ENCODE measurements around the gene MCM5.
A peak's percentile ranks its signal among the peaks of the same experiment; 100 is the strongest.

MCM5 gene

DNA sequence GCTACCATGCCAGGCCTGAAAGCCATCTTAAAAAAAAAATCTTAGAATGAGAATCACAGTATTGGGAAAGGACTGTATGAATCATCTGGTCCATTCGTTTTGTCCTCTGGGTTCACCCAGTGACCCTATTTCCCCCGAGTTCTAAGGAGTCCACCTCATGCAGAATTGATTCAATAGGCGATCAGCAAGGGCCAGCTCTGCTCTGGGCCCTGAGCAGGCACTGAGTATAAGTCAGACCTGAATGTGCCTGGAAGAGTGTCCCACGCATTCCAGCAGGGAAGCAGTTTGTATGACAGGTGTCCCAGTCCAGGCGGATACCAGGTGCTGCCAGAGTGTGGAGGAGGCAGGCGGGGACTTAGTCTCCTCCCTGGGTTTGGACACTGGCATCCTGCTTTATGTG is 19.9 kb upstream of the MCM5 start:
- TF ChIP-seq, protein P1, sequence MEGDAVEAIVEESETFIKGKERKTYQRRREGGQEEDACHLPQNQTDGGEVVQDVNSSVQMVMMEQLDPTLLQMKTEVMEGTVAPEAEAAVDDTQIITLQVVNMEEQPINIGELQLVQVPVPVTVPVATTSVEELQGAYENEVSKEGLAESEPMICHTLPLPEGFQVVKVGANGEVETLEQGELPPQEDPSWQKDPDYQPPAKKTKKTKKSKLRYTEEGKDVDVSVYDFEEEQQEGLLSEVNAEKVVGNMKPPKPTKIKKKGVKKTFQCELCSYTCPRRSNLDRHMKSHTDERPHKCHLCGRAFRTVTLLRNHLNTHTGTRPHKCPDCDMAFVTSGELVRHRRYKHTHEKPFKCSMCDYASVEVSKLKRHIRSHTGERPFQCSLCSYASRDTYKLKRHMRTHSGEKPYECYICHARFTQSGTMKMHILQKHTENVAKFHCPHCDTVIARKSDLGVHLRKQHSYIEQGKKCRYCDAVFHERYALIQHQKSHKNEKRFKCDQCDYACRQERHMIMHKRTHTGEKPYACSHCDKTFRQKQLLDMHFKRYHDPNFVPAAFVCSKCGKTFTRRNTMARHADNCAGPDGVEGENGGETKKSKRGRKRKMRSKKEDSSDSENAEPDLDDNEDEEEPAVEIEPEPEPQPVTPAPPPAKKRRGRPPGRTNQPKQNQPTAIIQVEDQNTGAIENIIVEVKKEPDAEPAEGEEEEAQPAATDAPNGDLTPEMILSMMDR (IDR thresholded peaks at IDR 0.05; ENCODE audit: extremely low read depth, missing control alignments), result no peak
- no peak for DNase-seq (ENCODE audit: low spot score)

DNA sequence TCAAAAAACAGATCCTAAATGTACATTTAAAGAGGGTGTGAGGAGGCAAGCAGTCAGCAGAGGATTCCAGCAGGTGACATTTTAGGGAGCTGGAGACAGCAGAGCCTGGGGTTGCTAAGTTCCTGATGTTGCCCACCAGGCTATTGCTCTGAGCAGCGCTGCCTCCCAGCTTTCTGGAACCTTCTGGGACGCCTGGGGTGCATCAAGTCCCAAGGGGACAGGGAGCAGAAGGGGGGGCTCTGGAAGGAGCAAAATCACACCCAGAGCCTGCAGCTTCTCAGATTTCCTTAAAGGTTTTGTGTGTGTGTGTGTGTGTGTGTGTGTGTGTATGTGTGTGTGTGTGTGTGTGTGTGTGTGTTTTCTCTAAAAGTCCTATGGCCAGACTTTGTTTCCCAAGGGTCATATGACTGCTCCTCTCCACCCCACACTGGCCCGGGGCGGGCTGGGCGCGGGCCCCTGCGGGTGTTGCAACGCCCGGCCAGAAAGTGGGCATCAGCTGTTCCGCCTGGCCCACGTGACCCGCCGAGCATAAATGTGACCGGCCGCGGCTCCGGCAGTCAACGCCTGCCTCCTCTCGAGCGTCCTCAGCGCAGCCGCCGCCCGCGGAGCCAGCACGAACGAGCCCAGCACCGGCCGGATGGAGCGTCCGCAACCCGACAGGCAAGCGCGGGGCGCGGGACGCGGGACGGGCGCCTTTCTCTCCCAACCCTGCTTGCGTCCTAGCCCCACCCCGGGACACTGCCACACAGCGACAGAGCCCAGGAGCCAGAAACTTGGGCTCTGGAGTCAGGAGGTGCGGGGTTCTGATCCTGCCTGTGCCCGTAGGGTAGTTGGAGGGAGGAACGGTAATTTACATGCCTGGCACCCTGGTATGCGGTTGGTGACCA is 19.2 kb upstream of the MCM5 start, which contains the start of gene HMOX1:
HMOX1 (plus strand) TSS at position 560 of the 887 bp plus-strand sequence; CDS start at position 638, 78 bp downstream.
- DNase-seq (ENCODE audit: low spot score), result peak; percentile 89
- TF ChIP-seq, protein P1 (IDR thresholded peaks at IDR 0.05; ENCODE audit: extremely low read depth, missing control alignments), result no peak

DNA sequence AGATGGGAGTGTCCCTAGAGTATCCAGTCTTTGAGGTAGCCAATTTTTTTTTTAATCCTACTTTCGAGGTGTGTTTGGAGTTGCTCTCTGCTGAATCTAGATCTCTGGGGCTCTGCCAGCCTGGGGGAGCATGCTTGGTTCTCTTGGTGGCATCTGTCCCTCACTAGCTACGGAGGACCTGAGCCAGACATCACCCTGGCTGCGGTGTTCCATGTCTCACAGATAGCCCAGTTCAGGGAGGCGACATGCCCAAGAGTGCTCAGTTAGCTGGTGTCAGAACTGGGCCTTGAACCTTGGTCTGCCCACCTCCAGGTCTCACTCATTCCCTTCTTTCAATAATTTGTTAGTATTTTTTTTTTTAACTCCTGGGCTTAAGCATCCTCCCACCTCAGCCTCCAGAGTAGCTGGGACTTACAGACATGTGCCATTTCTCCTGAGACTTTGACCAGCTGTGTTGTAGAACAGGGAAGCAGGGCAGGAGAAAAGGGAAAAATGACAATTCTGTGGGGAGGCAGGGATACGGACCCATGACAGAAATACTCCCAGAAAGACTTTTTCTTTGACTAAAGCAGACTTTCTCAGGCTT is 18.4 kb upstream of the MCM5 start:
- TF ChIP-seq, protein P1 (IDR thresholded peaks at IDR 0.05; ENCODE audit: extremely low read depth, missing control alignments), result no peak
- DNase-seq (ENCODE audit: low spot score), result no peak

DNA sequence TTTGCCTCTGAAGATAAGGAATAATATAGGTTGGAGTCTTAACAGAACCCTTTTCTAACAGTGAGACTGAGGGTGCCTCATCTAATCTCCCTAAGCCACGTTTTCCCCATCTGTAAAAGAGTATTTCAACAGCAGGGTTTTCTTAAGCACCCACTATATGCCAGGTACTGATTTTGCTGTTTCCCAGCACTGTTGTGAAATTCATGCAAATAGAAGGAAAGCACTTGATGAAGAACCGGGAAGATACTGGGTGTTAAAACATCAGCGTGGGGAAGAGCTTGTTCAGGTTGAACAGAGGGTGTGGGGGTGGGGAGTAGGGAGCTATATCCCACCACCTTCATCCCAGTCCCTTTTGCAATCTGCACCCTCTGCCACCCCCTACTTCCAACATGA is 16.3 kb upstream of the MCM5 start:
- DNase-seq (ENCODE audit: low spot score), result no peak
- TF ChIP-seq, protein P1 (IDR thresholded peaks at IDR 0.05; ENCODE audit: extremely low read depth, missing control alignments), result no peak

DNA sequence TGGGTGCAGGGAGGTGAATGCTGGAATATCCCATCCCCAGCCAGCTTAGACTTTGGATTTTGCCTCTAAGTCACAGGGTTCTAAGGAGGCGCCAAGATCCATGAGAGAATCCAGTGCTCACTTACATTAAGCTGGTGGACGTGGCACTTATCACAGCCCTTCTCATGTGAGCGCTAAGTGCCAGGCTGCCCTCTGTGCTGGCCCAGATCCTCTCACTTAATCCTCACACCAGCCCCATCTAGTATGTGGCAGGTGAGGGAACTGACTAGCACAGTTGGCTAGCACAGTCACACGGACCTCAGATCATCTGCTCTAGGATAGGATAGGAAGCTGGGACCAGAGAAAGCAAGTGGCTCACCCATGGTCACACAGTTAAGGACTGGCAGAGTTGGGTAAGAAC is 15.4 kb upstream of the MCM5 start:
- no peak for DNase-seq (ENCODE audit: low spot score)
- TF ChIP-seq, protein P1 (IDR thresholded peaks at IDR 0.05; ENCODE audit: extremely low read depth, missing control alignments), result no peak

DNA sequence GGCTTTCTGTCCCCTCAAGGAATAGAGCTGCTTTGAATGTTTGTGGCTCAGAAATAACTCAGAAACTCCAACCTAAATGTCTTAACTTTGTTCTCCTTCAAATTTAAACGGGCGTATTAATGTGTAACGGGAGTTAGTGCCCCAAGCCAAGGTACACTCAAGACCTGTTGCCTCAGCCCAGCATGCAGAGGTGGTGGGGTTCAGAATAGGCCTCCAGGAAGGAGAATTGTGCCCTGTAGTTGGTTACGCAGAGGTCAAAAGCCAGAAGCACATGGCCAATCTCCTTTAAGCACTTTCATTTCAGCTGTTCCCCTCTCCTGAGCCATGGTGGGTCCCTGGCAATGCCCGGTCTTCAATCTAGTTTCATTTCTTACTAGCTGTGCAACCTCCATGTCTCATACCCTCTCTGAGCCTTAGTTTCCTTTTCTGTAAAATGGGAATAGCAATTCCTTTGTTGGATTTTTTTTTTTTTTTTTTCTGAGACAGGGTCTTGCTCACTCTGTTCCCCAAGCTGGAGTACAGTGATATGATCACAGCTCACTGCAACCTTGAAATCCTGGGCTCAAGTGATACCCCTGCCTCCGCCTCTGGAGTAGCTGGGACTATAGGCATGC is 14.9 kb upstream of the MCM5 start:
- TF ChIP-seq, protein P1 (IDR thresholded peaks at IDR 0.05; ENCODE audit: extremely low read depth, missing control alignments), result no peak
- no peak for DNase-seq (ENCODE audit: low spot score)

Data from GM20000 (cell line).